ENCODE measurements around the gene MOCOS. TPM values are rescaled to one million over a fixed set of nuclear protein-coding genes. Genes with fewer than 3 reads are reported as not detected.

The MOCOS gene
- total and polyA plus RNA-seq, 9 donors: 5.4 to 35.5 (median 8.8) TPM

- Histone ChIP-seq H3K27ac (no peak overlapping the region), H3K4me3 (no peak overlapping the region), H3K27me3 (no peaks in the 10 kb centered on the region), H3K4me1 (ENCODE audit: insufficient read depth) (peaks cover 11% of the 10 kb centered on the region), H3K9me3 (no peaks in the 10 kb centered on the region), H3K36me3 (no peaks in the 10 kb centered on the region)
- WGBS, 3 donors: 94 to 100% (median 96%) methylated on average over 3 of the region's 3 CpGs
- TF ChIP-seq POLR2A (IDR thresholded peaks at IDR 0.05) (no peak), EP300 (IDR thresholded peaks at IDR 0.05) (no peak)
- TF ChIP-seq, protein P1, sequence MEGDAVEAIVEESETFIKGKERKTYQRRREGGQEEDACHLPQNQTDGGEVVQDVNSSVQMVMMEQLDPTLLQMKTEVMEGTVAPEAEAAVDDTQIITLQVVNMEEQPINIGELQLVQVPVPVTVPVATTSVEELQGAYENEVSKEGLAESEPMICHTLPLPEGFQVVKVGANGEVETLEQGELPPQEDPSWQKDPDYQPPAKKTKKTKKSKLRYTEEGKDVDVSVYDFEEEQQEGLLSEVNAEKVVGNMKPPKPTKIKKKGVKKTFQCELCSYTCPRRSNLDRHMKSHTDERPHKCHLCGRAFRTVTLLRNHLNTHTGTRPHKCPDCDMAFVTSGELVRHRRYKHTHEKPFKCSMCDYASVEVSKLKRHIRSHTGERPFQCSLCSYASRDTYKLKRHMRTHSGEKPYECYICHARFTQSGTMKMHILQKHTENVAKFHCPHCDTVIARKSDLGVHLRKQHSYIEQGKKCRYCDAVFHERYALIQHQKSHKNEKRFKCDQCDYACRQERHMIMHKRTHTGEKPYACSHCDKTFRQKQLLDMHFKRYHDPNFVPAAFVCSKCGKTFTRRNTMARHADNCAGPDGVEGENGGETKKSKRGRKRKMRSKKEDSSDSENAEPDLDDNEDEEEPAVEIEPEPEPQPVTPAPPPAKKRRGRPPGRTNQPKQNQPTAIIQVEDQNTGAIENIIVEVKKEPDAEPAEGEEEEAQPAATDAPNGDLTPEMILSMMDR (IDR thresholded peaks at IDR 0.05): no peak
- no peak for DNase-seq
- intact Hi-C loops (cut with DNase I): no loop called here
These were observed 4.0 kb downstream of the MOCOS start for GRCh38 chr18:36191286-36191685.

GRCh38 chr18:36191711-36192110, 4.4 kb downstream of the MOCOS start:
- Histone ChIP-seq H3K9me3 (no peaks in the 10 kb centered on the region), H3K4me3 (no peak overlapping the region), H3K27me3 (no peaks in the 10 kb centered on the region), H3K36me3 (no peaks in the 10 kb centered on the region), H3K4me1 (ENCODE audit: insufficient read depth) (peaks cover 11% of the 10 kb centered on the region), H3K27ac (no peak overlapping the region)
- TF ChIP-seq POLR2A (IDR thresholded peaks at IDR 0.05): no peak
- TF ChIP-seq EP300 (IDR thresholded peaks at IDR 0.05): no peak
- TF ChIP-seq, protein P1 (IDR thresholded peaks at IDR 0.05): no peak
- WGBS, 3 donors: 91 to 97% (median 97%) methylated on average over 1 of the region's 1 CpG
- intact Hi-C loops (cut with DNase I): no loop called here
- no peak for DNase-seq

DNA sequence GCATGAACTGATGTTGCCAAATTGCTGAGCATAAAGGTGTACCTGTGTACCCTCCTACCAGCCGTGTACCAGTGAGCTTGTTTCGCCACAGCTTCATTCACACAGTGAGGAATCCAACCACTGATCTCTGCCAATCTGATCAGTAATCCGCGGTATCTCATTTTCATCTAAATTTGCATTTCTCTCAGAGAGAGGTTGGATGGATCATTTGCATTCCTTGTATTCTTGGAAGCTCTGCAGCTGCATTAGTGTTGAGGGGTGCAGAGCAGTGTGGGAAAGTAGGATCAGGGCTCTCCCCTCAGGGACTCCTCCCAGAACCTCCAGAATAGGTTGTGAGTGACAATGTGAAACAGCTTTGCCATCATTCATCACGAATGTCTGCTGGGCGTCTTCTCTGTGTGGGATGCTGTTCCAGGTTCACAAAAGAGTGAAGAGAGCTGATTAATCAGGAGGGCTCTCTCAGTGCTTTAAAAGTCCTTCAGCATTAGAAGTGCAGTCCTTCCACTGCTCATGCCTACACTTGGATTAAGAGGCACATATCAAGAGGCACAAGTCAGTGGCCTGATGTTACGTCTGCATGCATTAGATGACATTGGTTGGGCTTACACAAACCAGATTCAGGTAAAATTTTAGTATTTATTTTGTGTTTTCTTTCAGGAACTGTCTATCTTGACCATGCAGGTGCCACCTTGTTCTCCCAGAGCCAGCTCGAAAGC, 7.5 kb downstream of the MOCOS start:
- H3K4me1 ChIP-seq (ENCODE audit: insufficient read depth): no peaks in the 10 kb centered on the region
- no peak for DNase-seq
- WGBS, 3 donors: 82 to 85% (median 85%) methylated on average over 8 of the region's 8 CpGs
- intact Hi-C loops (cut with DNase I): no loop called here
- no peak overlapping the region for H3K4me3 ChIP-seq
- H3K27me3 ChIP-seq: no peaks in the 10 kb centered on the region
- TF ChIP-seq, protein P1 (IDR thresholded peaks at IDR 0.05): no peak
- TF ChIP-seq POLR2A (IDR thresholded peaks at IDR 0.05): no peak
- no peak for TF ChIP-seq EP300 (IDR thresholded peaks at IDR 0.05)
- H3K27ac ChIP-seq: no peak overlapping the region
- H3K9me3 ChIP-seq: no peaks in the 10 kb centered on the region
- no peaks in the 10 kb centered on the region for H3K36me3 ChIP-seq

GRCh38 chr18:36195427-36196122, 8.3 kb downstream of the MOCOS start:
- no peaks in the 10 kb centered on the region for H3K4me1 ChIP-seq (ENCODE audit: insufficient read depth)
- DNase-seq: peak in 1 of 5 donors; percentile 28
- H3K27ac ChIP-seq: no peak overlapping the region
- no peaks in the 10 kb centered on the region for H3K36me3 ChIP-seq
- H3K27me3 ChIP-seq: no peaks in the 10 kb centered on the region
- TF ChIP-seq EP300 (IDR thresholded peaks at IDR 0.05): no peak
- TF ChIP-seq, protein P1 (IDR thresholded peaks at IDR 0.05): no peak
- TF ChIP-seq POLR2A (IDR thresholded peaks at IDR 0.05): no peak
- no peak overlapping the region for H3K4me3 ChIP-seq
- H3K9me3 ChIP-seq: no peaks in the 10 kb centered on the region
- WGBS, 3 donors: 14 to 27% (median 15%) methylated on average over 3 of the region's 3 CpGs
- intact Hi-C loops (cut with DNase I): no loop called here

All from ovary (tissue), 9 donors.